GM12891 (cell line): ENCODE data around the gene DAZAP1.

Source experiments
- POLR2A ChIP-seq: IDR thresholded peaks from 2 replicates; pipeline ENCODE4 v1.6.1; 2011; ENCODE audit warnings: low read depth, low read length, control low read depth
- POLR2AphosphoS5 ChIP-seq: IDR thresholded peaks from 2 replicates; pipeline ENCODE4 v1.6.1; 2011; ENCODE audit warnings: low read depth, low read length, control low read depth

- TF ChIP-seq POLR2AphosphoS5 (no peak), POLR2A (no peak)
Observed at GRCh38 chr19:1466461-1467214, 59.3 kb downstream of the DAZAP1 start.
